HCT116 (cell line): ENCODE measurements around the gene SCUBE2. TPM values are rescaled to one million over a fixed set of nuclear protein-coding genes. Genes with fewer than 3 reads are reported as not detected.

Experiments used
- ATAC-seq: fragments of 200-7000 bp; cut with Tn5 transposase; 2 replicates; pipeline ENCODE4 v1.9.1; 2020; ENCODE audit warnings: mild to moderate bottlenecking, moderate library complexity
- BruUV-seq: library from RNA; stranded (reverse); fragments of 400-500 nt; replicated peaks from 2 replicates; lab custom pipeline; 2021; lab: Mats Ljungman, UMichigan
- CTCF ChIA-PET: fragments of 300-600 bp; sonication (Branson Sonifier 250); formaldehyde crosslinking; loops from one replicate; lab custom pipeline; 2021; ENCODE audit warnings: antibody characterized with exemption; lab: Charles Lee
- POLR2A ChIA-PET: fragments of 300-600, 350-600 bp; sonication (Branson Sonifier 250); formaldehyde crosslinking; loops from one replicate; lab custom pipeline; 2021; ENCODE audit warnings: antibody characterized with exemption; lab: Charles Lee
- RAD21 ChIA-PET, 2 experiments: fragments of 300-600 bp; sonication (Branson Sonifier 250); formaldehyde crosslinking; loops; one replicate each; lab custom pipeline; 2023; ENCODE audit warnings: low total read pairs in 2 of 2; ENCODE audit not compliant: uncharacterized antibody in 2 of 2, unreplicated experiment in 2 of 2, low non-redundant PET in 1 of 2; lab: Charles Lee
- DNase-seq: peaks from one replicate; pipeline ENCODE4 v3.0.0-alpha.2; 2010; ENCODE audit warnings: low read depth, low spot score
- H2AFZ ChIP-seq: fragments of 200-600 bp; shearing (Covaris generic), sonication (generic); 2 replicates; pipeline ENCODE4 v1.6.1; 2017; ENCODE audit warnings: low read depth, mixed run types, mixed read lengths, antibody characterized with exemption, low read length; ENCODE audit not compliant: poor library complexity, severe bottlenecking
- H3K27ac ChIP-seq: 2 replicates; pipeline ENCODE4 v1.5.1; 2012; ENCODE audit warnings: low read depth, low read length
- H3K27me3 ChIP-seq: fragments of 200-600 bp; sonication (generic); 2 replicates; pipeline ENCODE4 v1.6.1; 2016; ENCODE audit warnings: mixed run types, low read length, mixed read lengths; ENCODE audit not compliant: insufficient read depth
- H3K36me3 ChIP-seq, 2 experiments: fragments of 200-500 bp in 1 of 2; fragments of 200-600 bp in 1 of 2; sonication (Bioruptor generic) in 1 of 2; sonication (generic) in 1 of 2; 2 replicates each; pipeline versions ENCODE4 v1.5.1 to v1.6.1; 2014 to 2016; ENCODE audit warnings: low read length in 2 of 2, inconsistent platforms in 1 of 2, mixed read lengths in 1 of 2, mixed run types in 1 of 2; ENCODE audit not compliant: insufficient read depth in 2 of 2, control insufficient read depth in 1 of 2
- H3K4me1 ChIP-seq, 2 experiments: fragments of 200-600 bp in 1 of 2; sonication (generic) in 1 of 2; 2 replicates each; pipeline versions ENCODE4 v1.5.1 to v1.6.1; 2012 to 2017; ENCODE audit warnings: low read length in 2 of 2, inconsistent platforms in 1 of 2, mild to moderate bottlenecking in 1 of 2, mixed read lengths in 1 of 2, mixed run types in 1 of 2, moderate library complexity in 1 of 2; ENCODE audit not compliant: insufficient read depth in 2 of 2, control insufficient read depth in 1 of 2
- H3K4me2 ChIP-seq: fragments of 200-600 bp; sonication (generic); 2 replicates; pipeline ENCODE4 v1.6.1; 2017; ENCODE audit warnings: mixed run types, low read length, mixed read lengths
- H3K4me3 ChIP-seq, 2 experiments: fragments of 200-600 bp in 1 of 2; sonication (generic) in 1 of 2; replicated peaks in 1 of 2; 2 replicates each; pipeline ENCODE4 v1.5.1; 2011 to 2016; ENCODE audit warnings: low read length in 2 of 2, control low read depth in 1 of 2, low read depth in 1 of 2, mild to moderate bottlenecking in 1 of 2, mixed read lengths in 1 of 2, mixed run types in 1 of 2
- H3K79me2 ChIP-seq: fragments of 200-600 bp; sonication (generic); 2 replicates; pipeline ENCODE4 v1.6.1; 2017; ENCODE audit warnings: mild to moderate bottlenecking, mixed run types, low read length, moderate library complexity, mixed read lengths; ENCODE audit not compliant: insufficient read depth
- H3K9ac ChIP-seq: fragments of 200-600 bp; sonication (generic); 2 replicates; pipeline ENCODE4 v1.6.1; 2016; ENCODE audit warnings: low read length, mixed read lengths
- H3K9me2 ChIP-seq: fragments of 200-600 bp; sonication (generic), shearing (Covaris generic); 2 replicates; pipeline ENCODE4 v1.6.1; 2017; ENCODE audit warnings: mixed run types, mild to moderate bottlenecking, moderate library complexity; ENCODE audit not compliant: insufficient read depth
- H3K9me3 ChIP-seq, 2 experiments: fragments of 200-500 bp in 1 of 2; fragments of 200-600 bp in 1 of 2; sonication (Bioruptor generic) in 1 of 2; sonication (generic) in 1 of 2; 2 replicates each; pipeline ENCODE4 v1.6.1; 2014 to 2017; ENCODE audit warnings: low read length in 2 of 2, mixed read lengths in 2 of 2, inconsistent platforms in 1 of 2, low read depth in 1 of 2, mild to moderate bottlenecking in 1 of 2, mixed run types in 1 of 2, moderate library complexity in 1 of 2; ENCODE audit not compliant: control insufficient read depth in 1 of 2, insufficient read depth in 1 of 2
- H4K20me1 ChIP-seq: fragments of 200-600 bp; sonication (generic), shearing (Covaris generic); 2 replicates; pipeline ENCODE4 v1.6.1; 2017; ENCODE audit warnings: mixed run types, mild to moderate bottlenecking, moderate library complexity; ENCODE audit not compliant: insufficient read depth
- ATF3 ChIP-seq: IDR thresholded peaks from 2 replicates; pipeline ENCODE4 v1.6.1; 2012
- CBX3 ChIP-seq: IDR thresholded peaks from 2 replicates; pipeline ENCODE4 v1.6.1; 2012; ENCODE audit warnings: low read depth
- EGR1 ChIP-seq: IDR thresholded peaks from 2 replicates; pipeline ENCODE4 v1.6.1; 2012; ENCODE audit warnings: low read depth
- ELF1 ChIP-seq: IDR thresholded peaks from 2 replicates; pipeline ENCODE4 v1.6.1; 2012; ENCODE audit warnings: low read depth, borderline replicate concordance
- EZH2 ChIP-seq: fragments of 200-600 bp; sonication (generic); IDR thresholded peaks from 2 replicates; pipeline ENCODE4 v1.6.1; 2017; ENCODE audit warnings: antibody characterized with exemption, mixed run types
- EZH2phosphoT487 ChIP-seq: fragments of 200-600 bp; IDR thresholded peaks from 2 replicates; pipeline ENCODE4 v1.6.1; 2018; ENCODE audit warnings: antibody characterized with exemption, borderline replicate concordance
- FOSL1 ChIP-seq: IDR thresholded peaks from 2 replicates; pipeline ENCODE4 v1.6.1; 2012; ENCODE audit warnings: low read depth
- JUND ChIP-seq: IDR thresholded peaks from 2 replicates; pipeline ENCODE4 v1.6.1; 2012
- MAX ChIP-seq: IDR thresholded peaks from 2 replicates; pipeline ENCODE4 v1.6.1; 2012
- POLR2AphosphoS5 ChIP-seq: IDR thresholded peaks from 2 replicates; pipeline ENCODE4 v1.6.1; 2011; ENCODE audit warnings: mild to moderate bottlenecking, low read depth, low read length, moderate library complexity
- RAD21 ChIP-seq: IDR thresholded peaks from 2 replicates; pipeline ENCODE4 v1.6.1; 2012; ENCODE audit warnings: low read depth, mild to moderate bottlenecking
- SP1 ChIP-seq: IDR thresholded peaks from 2 replicates; pipeline ENCODE4 v1.6.1; 2012; ENCODE audit warnings: low read depth
- SRF ChIP-seq: IDR thresholded peaks from 2 replicates; pipeline ENCODE4 v1.6.1; 2012; ENCODE audit warnings: low read depth
- TCF7L2 ChIP-seq: IDR thresholded peaks from 2 replicates; pipeline ENCODE4 v1.7.0; 2011; ENCODE audit warnings: borderline replicate concordance, inconsistent platforms; ENCODE audit not compliant: insufficient read depth, insufficient read length; ENCODE audit errors: extremely low read depth
- ZBTB33 ChIP-seq: IDR thresholded peaks from 2 replicates; pipeline ENCODE4 v1.6.1; 2011; ENCODE audit warnings: mild to moderate bottlenecking, low read length, moderate library complexity; ENCODE audit not compliant: insufficient replicate concordance; ENCODE audit errors: extremely low read depth
- ZFX ChIP-seq: fragments of 450-650 bp; IDR thresholded peaks from 2 replicates; pipeline ENCODE4 v1.6.1; 2017
- ZNF274 ChIP-seq: fragments of 200-500 bp; sonication (Bioruptor generic); IDR thresholded peaks from 2 replicates; pipeline ENCODE4 v1.6.1; 2014; ENCODE audit warnings: mild to moderate bottlenecking, low read depth, low read length, inconsistent platforms
- intact Hi-C: fragments of 100-400 bp; cut with micrococcal nuclease; formaldehyde crosslinking; loops from 2 replicates; pipeline ENCODE4 v1.10.0; 2022
- total RNA-seq: library from RNA; stranded (reverse); gene quantifications from one replicate; pipeline ENCODE4 v1.2.1, GENCODE V29; 2021; ENCODE audit not compliant: unreplicated experiment

Gene SCUBE2
- total RNA-seq, 1 experiment from 2014 or later, result 1.3 TPM

GRCh38 chr11:9089061-9089460, 2.3 kb downstream of the SCUBE2 start:
- DNase-seq (no peak), ATAC-seq (no peak)
- ChIA-PET RAD21 (no interaction called here), CTCF (no interaction called here), POLR2A (no interaction called here)
- no peaks in the 10 kb centered on the region for H3K4me1 ChIP-seq
- H2AFZ ChIP-seq, result no peak overlapping the region
- TF ChIP-seq RAD21, result no peak
- TF ChIP-seq EZH2, result no peak
- TF ChIP-seq MAX, result no peak
- no peak for TF ChIP-seq TCF7L2
- no peak for TF ChIP-seq EGR1
- no peak for TF ChIP-seq ATF3
- no peak for TF ChIP-seq SP1
- TF ChIP-seq EZH2phosphoT487, result no peak
- no peak for TF ChIP-seq ZNF274
- no peak for TF ChIP-seq SRF
- no peak for TF ChIP-seq ZBTB33
- TF ChIP-seq POLR2AphosphoS5, result no peak
- TF ChIP-seq JUND, result no peak
- no peak for TF ChIP-seq ZFX
- TF ChIP-seq CBX3, result no peak
- no peak for TF ChIP-seq FOSL1
- TF ChIP-seq ELF1, result no peak
- H3K9ac ChIP-seq, result no peak overlapping the region
- no peaks in the 10 kb centered on the region for H4K20me1 ChIP-seq
- no peaks in the 10 kb centered on the region for H3K79me2 ChIP-seq
- BruUV-seq, result no TSS peak
- H3K4me2 ChIP-seq, result no peak overlapping the region
- no peaks in the 10 kb centered on the region for H3K36me3 ChIP-seq
- no peaks in the 10 kb centered on the region for H3K27me3 ChIP-seq
- intact Hi-C loops, result no loop called here
- no peak overlapping the region for H3K4me3 ChIP-seq
- H3K27ac ChIP-seq, result no peak overlapping the region
- no peaks in the 10 kb centered on the region for H3K9me3 ChIP-seq
- H3K9me2 ChIP-seq, result no peaks in the 10 kb centered on the region
